ENCODE results near the gene ZNF280B. TPM values are rescaled to one million over a fixed set of nuclear protein-coding genes. Genes with fewer than 3 reads are reported as not detected.
A peak's percentile ranks its signal among the peaks of the same experiment; 100 is the strongest.

ZNF280B gene
- total and polyA plus RNA-seq, 4 donors: 0.21 to 0.29 TPM; not detected in 2

GRCh38 chr22:22550789-22551434 is 42.4 kb upstream of the ZNF280B start:
- intact Hi-C loops (cut with DNase I): no loop called here
- WGBS, 2 donors: 81 to 83% methylated on average over 8 of the region's 8 CpGs
- Histone ChIP-seq H3K4me3 (ENCODE audit: low read length in 2 of 2) (no peak overlapping the region), H3K27ac (ENCODE audit: low read depth in 1 of 2, low read length in 2 of 2) (no peak overlapping the region), H3K27me3 (ENCODE audit: control insufficient read depth in 1 of 2, insufficient read depth in 2 of 2, low read length in 1 of 2) (no peaks in the 10 kb centered on the region), H3K4me1 (ENCODE audit: control insufficient read depth in 1 of 2, insufficient read depth in 2 of 2, low read length in 2 of 2) (no peaks in the 10 kb centered on the region), H3K9me3 (ENCODE audit: control insufficient read depth, low read length) (no peaks in the 10 kb centered on the region), H3K36me3 (ENCODE audit: control insufficient read depth in 1 of 2, insufficient read depth in 2 of 2, low read length in 1 of 2) (no peaks in the 10 kb centered on the region)
- ATAC-seq (ENCODE audit: low FRiP score) (no peak), DNase-seq (no peak)

DNA sequence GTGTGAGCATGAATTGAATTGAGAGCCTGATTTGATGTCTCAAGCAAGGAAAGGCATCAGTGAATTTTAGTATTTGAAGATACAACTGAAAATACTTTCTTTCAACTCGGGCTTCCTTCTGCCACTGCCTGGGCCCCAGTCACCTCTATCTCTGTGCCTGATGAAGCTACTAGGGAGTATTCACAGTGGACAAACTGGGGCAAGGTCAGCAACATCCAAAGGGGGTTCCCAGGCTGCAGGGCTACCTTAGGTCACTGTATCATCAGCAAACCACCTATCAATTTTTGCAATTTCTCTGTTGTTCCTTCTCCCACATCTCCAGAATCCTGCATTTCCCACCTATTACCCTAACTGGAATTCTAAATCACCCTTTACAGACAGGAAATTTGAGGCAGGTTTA is 40.4 kb upstream of the ZNF280B start:
- Histone ChIP-seq H3K9me3 (ENCODE audit: control insufficient read depth, low read length) (no peaks in the 10 kb centered on the region), H3K27me3 (ENCODE audit: control insufficient read depth in 1 of 2, insufficient read depth in 2 of 2, low read length in 1 of 2) (no peaks in the 10 kb centered on the region), H3K4me1 (ENCODE audit: control insufficient read depth in 1 of 2, insufficient read depth in 2 of 2, low read length in 2 of 2) (no peaks in the 10 kb centered on the region), H3K4me3 (ENCODE audit: low read length in 2 of 2) (no peak overlapping the region), H3K27ac (ENCODE audit: low read depth in 1 of 2, low read length in 2 of 2) (no peak overlapping the region), H3K36me3 (ENCODE audit: control insufficient read depth in 1 of 2, insufficient read depth in 2 of 2, low read length in 1 of 2) (no peaks in the 10 kb centered on the region)
- intact Hi-C loops (cut with DNase I): no loop called here
- no peak for DNase-seq
- WGBS, 2 donors: 46 to 63% methylated on average over 1 of the region's 1 CpG
- no peak for ATAC-seq (ENCODE audit: low FRiP score)

- Histone ChIP-seq H3K4me1 (ENCODE audit: control insufficient read depth in 1 of 2, insufficient read depth in 2 of 2, low read length in 2 of 2) (no peaks in the 10 kb centered on the region), H3K36me3 (ENCODE audit: control insufficient read depth in 1 of 2, insufficient read depth in 2 of 2, low read length in 1 of 2) (no peaks in the 10 kb centered on the region), H3K27ac (ENCODE audit: low read depth in 1 of 2, low read length in 2 of 2) (no peak overlapping the region), H3K9me3 (ENCODE audit: control insufficient read depth, low read length) (no peaks in the 10 kb centered on the region), H3K27me3 (ENCODE audit: control insufficient read depth in 1 of 2, insufficient read depth in 2 of 2, low read length in 1 of 2) (no peaks in the 10 kb centered on the region), H3K4me3 (ENCODE audit: low read length in 2 of 2) (no peak overlapping the region)
- WGBS, 2 donors: 68 to 73% methylated on average over 9 of the region's 9 CpGs
- ATAC-seq (ENCODE audit: low FRiP score) (no peak), DNase-seq (no peak)
- intact Hi-C loops (cut with DNase I): no loop called here
These were observed 39.8 kb upstream of the ZNF280B start for GRCh38 chr22:22548317-22548716.

DNA sequence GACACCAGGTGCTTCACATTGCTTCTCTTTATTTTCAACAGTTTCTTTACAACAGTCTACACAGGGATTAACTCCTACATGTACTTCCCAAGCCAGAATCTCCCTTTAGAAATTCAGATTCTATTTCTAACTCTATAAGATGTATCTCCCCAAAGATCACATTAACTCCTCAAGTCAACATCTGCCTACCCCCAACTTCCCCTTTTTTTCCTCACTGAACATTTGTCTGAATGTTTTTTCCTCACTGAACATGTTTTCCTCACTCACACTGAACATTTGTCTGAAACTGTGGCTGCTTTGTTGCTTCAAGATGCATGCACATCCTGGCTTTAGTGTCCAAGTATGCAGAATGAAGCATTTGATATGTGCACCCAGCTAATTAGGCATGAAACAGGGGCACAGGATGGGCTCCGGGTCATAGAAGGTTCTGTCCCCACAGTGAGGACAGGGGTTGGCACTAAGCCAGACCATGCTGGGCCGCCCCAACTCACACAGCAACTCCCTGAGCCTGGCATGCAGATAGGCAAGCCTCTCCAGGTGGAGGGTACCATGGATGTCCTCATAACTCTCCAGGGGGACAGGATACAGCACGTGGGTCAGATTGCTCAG is 39.3 kb upstream of the ZNF280B start:
- no peaks in the 10 kb centered on the region for H3K4me1 ChIP-seq (ENCODE audit: control insufficient read depth in 1 of 2, insufficient read depth in 2 of 2, low read length in 2 of 2)
- H3K27me3 ChIP-seq (ENCODE audit: control insufficient read depth in 1 of 2, insufficient read depth in 2 of 2, low read length in 1 of 2): no peaks in the 10 kb centered on the region
- no peaks in the 10 kb centered on the region for H3K36me3 ChIP-seq (ENCODE audit: control insufficient read depth in 1 of 2, insufficient read depth in 2 of 2, low read length in 1 of 2)
- intact Hi-C loops (cut with DNase I): no loop called here
- 43 to 48% methylated on average over 3 of the region's 3 CpGs for WGBS, 2 donors
- ATAC-seq (ENCODE audit: low FRiP score) (no peak), DNase-seq (no peak)
- no peak overlapping the region for H3K4me3 ChIP-seq (ENCODE audit: low read length in 2 of 2)
- no peak overlapping the region for H3K27ac ChIP-seq (ENCODE audit: low read depth in 1 of 2, low read length in 2 of 2)
- H3K9me3 ChIP-seq (ENCODE audit: control insufficient read depth, low read length): no peaks in the 10 kb centered on the region

DNA sequence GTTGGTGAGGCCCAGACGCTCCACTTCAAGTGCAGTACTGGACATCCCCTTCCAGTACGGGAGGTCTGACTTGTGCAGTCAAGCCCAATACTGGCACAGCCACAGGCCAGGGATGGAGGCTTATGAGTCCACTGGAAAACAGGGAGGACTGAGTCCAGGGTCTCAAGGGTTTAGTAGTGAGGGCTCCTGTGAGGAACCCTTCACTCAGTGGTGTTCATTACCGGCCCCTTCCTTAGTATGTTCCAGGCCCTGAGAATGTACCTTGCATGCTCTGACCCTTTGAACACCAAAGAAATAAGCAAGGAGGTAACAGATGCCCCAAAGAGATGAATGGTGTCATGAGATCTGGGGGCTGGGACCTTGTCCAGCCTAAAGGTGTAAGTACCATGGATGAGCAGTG is 38.7 kb upstream of the ZNF280B start:
- Histone ChIP-seq H3K36me3 (ENCODE audit: control insufficient read depth in 1 of 2, insufficient read depth in 2 of 2, low read length in 1 of 2) (no peaks in the 10 kb centered on the region), H3K27ac (ENCODE audit: low read depth in 1 of 2, low read length in 2 of 2) (no peak overlapping the region), H3K4me1 (ENCODE audit: control insufficient read depth in 1 of 2, insufficient read depth in 2 of 2, low read length in 2 of 2) (no peaks in the 10 kb centered on the region), H3K4me3 (ENCODE audit: low read length in 2 of 2) (no peak overlapping the region), H3K9me3 (ENCODE audit: control insufficient read depth, low read length) (no peaks in the 10 kb centered on the region), H3K27me3 (ENCODE audit: control insufficient read depth in 1 of 2, insufficient read depth in 2 of 2, low read length in 1 of 2) (no peaks in the 10 kb centered on the region)
- no peak for DNase-seq
- no peak for ATAC-seq (ENCODE audit: low FRiP score)
- intact Hi-C loops (cut with DNase I): no loop called here
- WGBS, 2 donors: 79 to 84% methylated on average over 3 of the region's 3 CpGs

GRCh38 chr22:22546490-22546889 is 37.9 kb upstream of the ZNF280B start:
- DNase-seq (peak in 1 of 2 donors; percentile 57), ATAC-seq (ENCODE audit: low FRiP score) (no peak)
- Histone ChIP-seq H3K36me3 (ENCODE audit: control insufficient read depth in 1 of 2, insufficient read depth in 2 of 2, low read length in 1 of 2) (no peaks in the 10 kb centered on the region), H3K4me1 (ENCODE audit: control insufficient read depth in 1 of 2, insufficient read depth in 2 of 2, low read length in 2 of 2) (no peaks in the 10 kb centered on the region), H3K9me3 (ENCODE audit: control insufficient read depth, low read length) (no peaks in the 10 kb centered on the region), H3K27ac (ENCODE audit: low read depth in 1 of 2, low read length in 2 of 2) (no peak overlapping the region), H3K27me3 (ENCODE audit: control insufficient read depth in 1 of 2, insufficient read depth in 2 of 2, low read length in 1 of 2) (no peaks in the 10 kb centered on the region), H3K4me3 (ENCODE audit: low read length in 2 of 2) (no peak overlapping the region)
- intact Hi-C loops (cut with DNase I): no loop called here
- 58 to 61% methylated on average over 5 of the region's 5 CpGs for WGBS, 2 donors

- no peaks in the 10 kb centered on the region for H3K36me3 ChIP-seq (ENCODE audit: control insufficient read depth in 1 of 2, insufficient read depth in 2 of 2, low read length in 1 of 2)
- intact Hi-C loops (cut with DNase I): no loop called here
- no peaks in the 10 kb centered on the region for H3K9me3 ChIP-seq (ENCODE audit: control insufficient read depth, low read length)
- ATAC-seq (ENCODE audit: low FRiP score) (no peak), DNase-seq (no peak)
- no peak overlapping the region for H3K4me3 ChIP-seq (ENCODE audit: low read length in 2 of 2)
- no peaks in the 10 kb centered on the region for H3K4me1 ChIP-seq (ENCODE audit: control insufficient read depth in 1 of 2, insufficient read depth in 2 of 2, low read length in 2 of 2)
- WGBS, 2 donors: 82 to 84% methylated on average over 2 of the region's 2 CpGs
- no peak overlapping the region for H3K27ac ChIP-seq (ENCODE audit: low read depth in 1 of 2, low read length in 2 of 2)
- no peaks in the 10 kb centered on the region for H3K27me3 ChIP-seq (ENCODE audit: control insufficient read depth in 1 of 2, insufficient read depth in 2 of 2, low read length in 1 of 2)
These were observed 36.5 kb upstream of the ZNF280B start for GRCh38 chr22:22545084-22545483.

- Histone ChIP-seq H3K36me3 (ENCODE audit: control insufficient read depth in 1 of 2, insufficient read depth in 2 of 2, low read length in 1 of 2) (no peaks in the 10 kb centered on the region), H3K27ac (ENCODE audit: low read depth in 1 of 2, low read length in 2 of 2) (no peak overlapping the region), H3K27me3 (ENCODE audit: control insufficient read depth in 1 of 2, insufficient read depth in 2 of 2, low read length in 1 of 2) (no peaks in the 10 kb centered on the region), H3K4me3 (ENCODE audit: low read length in 2 of 2) (no peak overlapping the region), H3K4me1 (ENCODE audit: control insufficient read depth in 1 of 2, insufficient read depth in 2 of 2, low read length in 2 of 2) (no peaks in the 10 kb centered on the region), H3K9me3 (ENCODE audit: control insufficient read depth, low read length) (peaks cover 1% of the 10 kb centered on the region)
- intact Hi-C loops (cut with DNase I): no loop called here
- ATAC-seq (ENCODE audit: low FRiP score) (no peak), DNase-seq (no peak)
- WGBS, 2 donors: 74 to 81% methylated on average over 7 of the region's 7 CpGs
These were observed 29.9 kb upstream of the ZNF280B start for GRCh38 chr22:22538226-22538989.

DNA sequence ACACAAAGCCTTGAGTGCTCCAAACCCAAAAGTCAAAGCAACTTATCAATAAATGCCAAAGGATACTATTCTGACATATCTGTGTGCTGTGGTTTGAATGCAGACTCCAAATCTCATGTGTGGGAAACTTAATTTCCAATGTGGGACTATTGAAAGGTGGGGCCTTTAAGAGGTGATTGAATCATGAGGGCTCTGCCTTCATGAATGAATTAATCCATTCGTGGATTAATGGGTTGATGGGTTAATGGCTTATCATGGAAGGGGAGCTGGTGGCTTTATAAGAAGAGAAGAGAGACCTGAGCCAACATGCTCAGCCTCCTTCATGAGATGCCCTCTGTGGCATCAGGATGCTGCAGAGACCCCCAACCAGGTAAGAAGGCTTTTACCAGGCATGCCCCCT is 28.4 kb upstream of the ZNF280B start:
- H3K4me1 ChIP-seq (ENCODE audit: control insufficient read depth in 1 of 2, insufficient read depth in 2 of 2, low read length in 2 of 2): no peaks in the 10 kb centered on the region
- intact Hi-C loops (cut with DNase I): no loop called here
- 43% methylated on average over 1 of the region's 1 CpG for WGBS, 2 donors
- H3K9me3 ChIP-seq (ENCODE audit: control insufficient read depth, low read length): peaks cover 1% of the 10 kb centered on the region
- no peak for ATAC-seq (ENCODE audit: low FRiP score)
- no peak overlapping the region for H3K4me3 ChIP-seq (ENCODE audit: low read length in 2 of 2)
- DNase-seq: no peak
- no peaks in the 10 kb centered on the region for H3K36me3 ChIP-seq (ENCODE audit: control insufficient read depth in 1 of 2, insufficient read depth in 2 of 2, low read length in 1 of 2)
- H3K27me3 ChIP-seq (ENCODE audit: control insufficient read depth in 1 of 2, insufficient read depth in 2 of 2, low read length in 1 of 2): no peaks in the 10 kb centered on the region
- no peak overlapping the region for H3K27ac ChIP-seq (ENCODE audit: low read depth in 1 of 2, low read length in 2 of 2)
